Activated CD4-positive, alpha-beta T cell treated with anti-CD3 and anti-CD28 coated beads, Interleukin-2, Interleukin-4, amounts not matched to agents 100 ng/mL and 50 ng/mL, durations not matched to agents 16 hours and 8 hours (primary cell): Measurements from ENCODE around the gene GRK2.
"Not testable (repeated sequence)": the region's sequence is repeated elsewhere in the genome, so short reads cannot be mapped to it uniquely, and the experiment has no call there.

Experiments
- DNase-seq: peaks from one replicate; pipeline ENCODE4 v3.0.0-alpha.2; 2020; ENCODE audit warnings: low spot score

GRK2 gene

DNA sequence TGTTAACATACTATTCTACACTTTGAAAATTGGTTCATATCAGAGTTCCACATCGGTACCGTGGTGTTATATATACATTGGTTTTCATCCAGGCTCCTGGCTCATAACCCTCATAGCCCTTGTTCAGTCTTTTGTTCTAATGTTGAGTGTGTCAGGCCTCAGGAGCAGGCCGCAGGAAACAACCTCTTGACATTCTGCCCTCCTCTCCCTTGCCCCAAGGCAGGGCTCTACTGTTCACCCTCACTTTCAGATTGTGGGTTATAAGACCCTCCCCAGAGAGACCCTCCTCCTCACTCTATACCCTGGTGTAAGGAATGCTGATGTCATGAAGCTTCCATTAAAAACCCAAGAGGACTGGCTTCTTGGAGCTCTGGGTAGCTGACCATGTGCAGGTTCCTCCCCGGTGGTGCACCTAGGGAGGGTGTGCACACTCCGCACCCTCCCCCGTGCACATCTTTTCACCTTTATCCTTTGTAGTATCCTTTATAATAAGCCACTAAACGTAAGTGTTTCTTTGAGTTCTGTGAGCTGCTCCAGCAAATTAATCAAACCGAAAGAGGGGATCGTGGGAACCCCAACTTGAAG lies 49.1 kb downstream of the GRK2 start:
- no peak for DNase-seq

DNA sequence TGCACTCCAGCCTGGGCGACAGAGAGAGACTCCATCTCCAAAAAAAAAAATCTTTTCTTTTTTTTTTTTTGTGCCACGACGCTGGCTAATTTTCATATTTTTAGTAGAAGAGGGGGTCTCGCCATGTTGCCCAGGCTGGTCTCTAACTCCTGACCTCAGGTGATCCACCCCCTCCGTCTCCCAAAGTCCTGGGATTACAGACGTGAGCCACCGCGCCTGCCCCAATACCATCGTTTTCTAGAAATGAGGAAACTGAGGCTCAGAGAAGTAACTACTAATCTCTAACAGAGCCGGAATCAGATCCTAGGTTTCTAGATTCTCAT lies 50.6 kb downstream of the GRK2 start:
- DNase-seq = no peak

DNA sequence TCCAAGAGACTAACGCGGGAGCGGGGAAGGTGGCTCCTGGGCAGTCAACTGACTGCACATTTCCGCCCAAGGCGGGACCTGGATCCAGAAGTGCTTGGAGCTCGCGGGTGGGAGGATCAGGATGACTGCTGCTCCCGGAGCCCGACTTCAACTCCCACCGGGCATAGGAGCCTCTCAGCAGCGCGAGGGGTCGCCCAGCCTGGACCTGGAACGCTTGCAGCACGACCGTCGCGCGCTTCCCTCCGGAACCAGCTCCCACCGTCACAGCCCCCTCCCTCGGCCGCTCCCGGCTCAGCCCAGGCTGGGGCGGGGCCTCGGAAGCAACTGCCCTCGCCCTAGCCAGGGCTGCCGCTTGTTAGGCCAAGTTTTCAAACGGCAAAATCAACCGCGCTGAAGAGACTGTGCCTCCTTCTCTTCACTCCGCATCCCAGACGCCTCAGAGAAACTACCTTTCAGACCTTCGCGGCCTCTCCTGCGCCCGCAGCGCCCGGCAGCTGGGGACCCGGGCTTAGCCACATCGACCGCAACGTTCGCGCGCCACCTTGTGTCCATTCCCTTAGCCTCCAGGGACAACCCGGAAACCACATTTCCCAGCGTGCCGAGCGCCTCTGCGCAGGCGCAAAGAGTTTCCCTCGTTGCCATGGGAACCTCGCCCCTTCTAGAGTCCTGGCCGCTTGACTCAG lies 51.1 kb downstream of the GRK2 start:
- peak; percentile 99 for DNase-seq

DNA sequence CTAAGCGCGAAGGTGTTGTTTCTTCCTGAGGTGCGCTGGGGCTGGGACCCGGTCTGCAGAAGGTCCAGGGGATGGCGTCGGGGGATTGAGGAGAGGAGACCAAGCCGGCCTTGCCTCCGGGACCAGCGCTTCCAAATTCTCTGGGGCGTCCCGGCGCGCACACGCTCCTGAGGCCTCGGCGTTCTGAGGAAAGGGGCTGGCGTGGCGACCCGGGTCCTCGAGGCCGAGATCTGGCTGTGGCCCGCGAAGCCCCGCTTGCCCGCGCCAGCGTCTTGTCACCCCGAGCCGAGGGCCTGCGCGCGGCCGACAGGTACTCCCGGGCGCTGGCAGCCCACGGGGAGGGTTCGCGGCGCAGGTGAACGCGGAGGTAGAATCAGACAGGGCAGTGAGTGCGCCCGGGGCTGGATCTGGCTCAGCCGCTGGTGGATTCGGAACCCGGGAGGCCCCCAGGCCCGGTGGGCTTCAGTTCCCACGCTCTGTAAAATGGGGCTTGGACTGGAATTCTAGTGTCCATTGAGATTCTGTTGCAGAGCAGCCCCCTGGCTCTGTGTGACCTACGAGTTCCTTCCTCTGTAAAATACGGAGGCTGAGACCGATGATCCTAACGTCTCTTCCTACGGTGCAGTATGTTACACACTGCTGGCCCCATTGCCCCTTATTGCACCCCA lies 51.7 kb downstream of the GRK2 start:
- DNase-seq = no peak

DNA sequence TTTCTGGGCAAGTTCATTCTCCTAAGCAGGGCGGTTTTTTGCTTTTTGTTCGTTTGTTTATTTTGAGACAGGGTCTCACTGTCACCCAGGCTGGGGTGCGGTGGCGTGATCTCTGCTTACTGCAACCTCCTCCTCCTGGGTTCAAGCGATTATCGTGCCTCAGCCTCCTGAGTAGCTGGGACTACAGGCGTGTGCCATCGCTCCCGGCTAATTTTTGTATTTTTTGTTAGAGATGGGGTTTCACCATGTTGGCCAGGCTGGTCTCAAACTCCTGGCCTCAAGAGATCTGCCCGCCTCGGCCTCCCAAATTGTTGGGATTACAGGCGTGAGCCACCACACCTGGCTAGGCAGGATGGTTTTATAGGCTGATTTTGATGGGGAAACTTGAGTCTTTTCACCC lies 52.6 kb downstream of the GRK2 start:
- DNase-seq = not testable (repeated sequence)

DNA sequence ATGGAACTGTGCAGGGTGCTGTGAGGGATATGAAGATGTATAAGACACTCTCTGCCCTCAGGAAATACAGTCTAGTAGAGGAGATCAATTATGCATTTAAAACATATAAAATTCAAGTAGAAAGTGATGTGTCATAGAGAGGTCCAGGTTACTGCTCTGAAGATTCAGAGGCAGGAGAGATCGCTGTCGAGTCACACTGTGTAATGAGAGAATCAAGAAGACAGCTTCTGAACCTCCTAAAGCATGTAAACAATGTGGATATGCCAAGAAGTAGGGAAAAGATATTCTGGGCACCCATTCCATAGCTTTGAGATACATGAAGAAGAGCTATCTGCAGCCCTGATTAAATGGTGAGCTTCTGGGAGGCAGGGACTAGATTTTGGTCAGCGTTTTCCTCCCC lies 53.7 kb downstream of the GRK2 start:
- no peak for DNase-seq

DNA sequence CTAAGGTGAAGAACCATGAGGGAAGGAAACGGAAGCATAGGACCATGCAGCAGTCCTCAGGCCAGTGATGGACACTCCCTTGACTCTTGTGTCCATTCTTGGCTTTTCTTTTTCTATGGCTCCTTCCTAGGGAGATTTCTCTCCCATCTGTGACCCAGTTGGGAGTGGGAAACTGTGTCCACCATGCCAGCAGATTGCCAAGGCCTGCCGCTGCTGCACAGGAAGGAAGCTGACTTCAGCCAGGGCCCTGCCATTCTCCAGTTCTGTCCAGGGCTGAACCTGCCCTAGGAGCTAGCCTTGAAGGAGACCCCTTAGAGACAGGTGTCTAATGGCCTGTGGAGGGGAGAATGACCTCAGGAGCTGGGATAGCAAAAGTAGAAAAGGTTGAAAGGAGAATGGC lies 54.4 kb downstream of the GRK2 start:
- DNase-seq = no peak

DNA sequence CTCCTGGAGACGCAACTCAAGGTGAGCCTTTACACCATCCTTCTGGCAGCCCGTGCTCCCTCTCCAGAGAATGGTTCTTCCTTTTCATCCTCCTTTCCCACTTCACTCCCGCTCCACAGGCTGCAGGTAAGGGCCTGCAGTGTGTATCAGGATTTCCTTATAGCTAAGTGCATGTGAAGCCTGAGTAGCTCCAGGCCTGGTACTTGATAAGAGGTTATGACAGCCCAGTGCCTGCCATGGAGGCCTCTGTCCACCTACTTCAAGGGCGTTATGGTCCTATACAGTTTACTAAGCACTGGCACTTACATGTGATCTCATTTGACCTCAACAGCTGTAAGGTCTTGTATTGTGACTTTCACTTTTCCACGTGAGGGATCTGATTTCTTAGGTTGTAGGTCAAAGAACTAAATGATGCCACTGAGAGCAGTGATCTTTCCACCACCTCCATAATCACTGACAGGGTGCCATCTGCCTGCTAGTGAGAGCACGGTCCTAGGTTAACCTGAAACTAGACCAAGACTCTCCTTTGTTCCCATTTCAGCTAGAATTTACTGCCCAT lies 55.1 kb downstream of the GRK2 start:
- DNase-seq = no peak

DNA sequence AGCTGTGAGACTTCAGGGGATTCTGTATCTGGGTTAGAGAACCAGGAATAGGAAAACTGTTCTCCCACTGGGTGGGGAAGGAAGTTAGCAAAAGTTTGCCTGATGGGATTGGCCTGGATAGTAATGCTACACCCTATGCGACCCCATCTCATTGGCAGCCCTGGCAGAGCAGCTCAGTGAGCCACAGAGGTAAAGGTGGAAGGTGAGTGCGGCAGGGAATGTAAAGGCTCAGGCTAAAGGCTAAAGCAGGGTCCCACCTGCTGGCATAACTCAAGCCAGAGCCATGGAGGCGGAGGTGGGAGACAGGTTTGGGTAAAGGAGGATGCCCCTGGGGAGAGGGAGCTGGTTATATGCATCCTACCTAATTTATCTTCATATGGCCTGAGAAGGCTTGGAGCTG lies 55.8 kb downstream of the GRK2 start:
- no peak for DNase-seq

DNA sequence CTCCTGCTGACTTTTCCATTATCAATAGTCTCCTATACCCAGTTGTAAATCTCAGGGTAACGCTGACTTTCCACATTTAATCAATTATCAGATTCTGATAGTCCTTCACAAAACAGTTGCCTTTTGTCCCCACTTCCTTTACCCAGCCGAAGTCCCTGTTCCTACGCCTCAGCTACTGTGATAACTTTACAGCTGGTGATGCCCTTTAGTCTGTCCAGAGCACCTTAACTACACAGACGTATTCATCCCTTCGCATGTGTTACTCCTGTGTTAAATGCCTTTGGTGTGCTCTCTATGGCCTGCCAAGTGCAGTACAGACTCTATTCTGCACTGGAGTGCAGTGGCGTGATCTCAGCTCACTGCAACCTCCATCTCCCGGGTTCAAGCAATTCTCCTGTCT lies 57.3 kb downstream of the GRK2 start:
- DNase-seq = no peak

DNA sequence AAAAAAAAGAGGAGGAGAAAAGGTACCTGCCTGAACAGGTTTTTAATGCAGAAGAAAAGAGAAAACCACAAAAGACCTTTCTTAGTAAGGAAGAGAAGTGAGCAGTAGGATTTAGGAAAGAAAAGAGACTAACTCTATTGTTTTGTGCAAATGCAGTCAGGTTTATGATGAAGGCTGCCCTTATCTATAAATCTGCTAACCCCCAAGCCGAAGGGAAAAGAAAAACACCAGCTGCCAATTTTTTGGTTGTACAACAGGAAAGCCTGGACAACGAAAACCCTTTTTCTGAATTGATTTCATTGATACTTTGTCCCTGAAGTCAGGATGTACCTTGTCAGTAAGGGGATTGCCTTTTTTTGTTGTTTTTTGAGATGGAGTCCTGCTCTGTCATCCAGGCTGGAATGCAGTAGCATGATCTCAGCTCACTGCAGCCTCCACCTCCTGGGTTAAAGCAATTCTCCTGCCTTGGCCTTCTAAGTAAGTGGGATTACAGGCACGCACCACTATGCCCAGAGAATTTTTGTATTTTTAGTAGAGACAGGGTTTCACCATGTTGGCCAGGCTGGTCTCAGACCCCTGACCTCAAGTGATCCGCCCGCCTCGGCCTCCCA lies 65.9 kb downstream of the GRK2 start:
- DNase-seq = no peak
